Measurements from ENCODE around the gene FTH1.

- TF ChIP-seq CTCF (IDR thresholded peaks at IDR 0.05) (no peak), POLR2AphosphoS5 (IDR thresholded peaks at IDR 0.05; ENCODE audit: low read depth, low read length) (no peak), SIN3A (IDR thresholded peaks at IDR 0.05; ENCODE audit: borderline replicate concordance, insufficient read depth, low read depth, low read length) (no peak), REST (IDR thresholded peaks at IDR 0.05; ENCODE audit: insufficient read depth in 1 of 2, low read depth in 2 of 2, low read length in 1 of 2) (no peak), TCF7L2 (IDR thresholded peaks at IDR 0.05; ENCODE audit: low read depth, low read length) (no peak)
Measured at GRCh38 chr11:61972672-61973475, 5.4 kb upstream of the FTH1 start.

Data from Panc1 (cell line).